SK-N-SH treated with all-trans-retinoic acid at 6 μM for 48 hours (cell line): ENCODE measurements around the gene AMOTL1.

Experiments
- ATAC-seq: fragments of 200-7000 bp; cut with Tn5 transposase; 3 replicates; pipeline ENCODE4 v1.9.1; 2020; ENCODE audit warnings: mild to moderate bottlenecking, moderate library complexity
- ARNTL ChIP-seq: fragments of 450-650 bp; formaldehyde crosslinking; IDR thresholded peaks from 2 replicates; pipeline ENCODE4 v1.5.0; 2020; ENCODE audit warnings: low read depth, mild to moderate bottlenecking, moderate library complexity, borderline replicate concordance
- BACH2 ChIP-seq: fragments of 250-450 bp; sonication (Bioruptor Pico); IDR thresholded peaks from 2 replicates; pipeline ENCODE4 v1.9.0; 2021; ENCODE audit warnings: mild to moderate bottlenecking, borderline replicate concordance
- CSDC2 ChIP-seq: fragments of 250-450 bp; sonication (Bioruptor Pico); IDR thresholded peaks from 2 replicates; pipeline ENCODE4 v1.5.0; 2020; ENCODE audit warnings: mild to moderate bottlenecking, moderate library complexity
- ESRRG ChIP-seq: fragments of 250-450 bp; sonication (Bioruptor Pico); IDR thresholded peaks from 2 replicates; pipeline ENCODE4 v1.6.1; 2021; ENCODE audit warnings: mild to moderate bottlenecking
- ISL1 ChIP-seq: fragments of 250-450 bp; sonication (Bioruptor Pico); IDR thresholded peaks from 2 replicates; pipeline ENCODE4 v2.1.2; 2022; ENCODE audit warnings: mild to moderate bottlenecking, moderate library complexity
- OSR1 ChIP-seq: fragments of 250-450 bp; sonication (Bioruptor Pico); IDR thresholded peaks from 2 replicates; pipeline ENCODE4 v1.8.0; 2022; ENCODE audit warnings: moderate library complexity, mild to moderate bottlenecking, inconsistent platforms
- PPARA ChIP-seq: fragments of 250-450 bp; sonication (Bioruptor Pico); IDR thresholded peaks from 2 replicates; pipeline ENCODE4 v1.5.0; 2020; ENCODE audit warnings: mild to moderate bottlenecking, borderline replicate concordance
- RARB ChIP-seq: fragments of 250-450 bp; sonication (Bioruptor Pico); IDR thresholded peaks from 2 replicates; pipeline ENCODE4 v1.8.0; 2021; ENCODE audit warnings: mild to moderate bottlenecking, moderate library complexity
- SNAI2 ChIP-seq: fragments of 250-450 bp; sonication (Bioruptor Pico); IDR thresholded peaks from 2 replicates; pipeline ENCODE4 v1.5.0; 2020; ENCODE audit warnings: mild to moderate bottlenecking, moderate library complexity
- TOX ChIP-seq: fragments of 250-450 bp; sonication (Bioruptor Pico); IDR thresholded peaks from 2 replicates; pipeline ENCODE4 v1.8.0; 2021; ENCODE audit warnings: mild to moderate bottlenecking, moderate library complexity, borderline replicate concordance
- ZC3H10 ChIP-seq: fragments of 250-450 bp; sonication (Bioruptor Pico); IDR thresholded peaks from 2 replicates; pipeline ENCODE4 v1.5.1; 2021; ENCODE audit warnings: mild to moderate bottlenecking, moderate library complexity
- ZFP3 ChIP-seq: fragments of 250-450 bp; sonication (Bioruptor Pico); IDR thresholded peaks from 2 replicates; pipeline ENCODE4 v1.5.0; 2020; ENCODE audit warnings: mild to moderate bottlenecking, moderate library complexity
- ZFP30 ChIP-seq: fragments of 450-650 bp; formaldehyde crosslinking; IDR thresholded peaks from 2 replicates; pipeline ENCODE4 v1.5.0; 2022; ENCODE audit warnings: mild to moderate bottlenecking, moderate library complexity
- ZNF565 ChIP-seq: fragments of 450-650 bp; formaldehyde crosslinking; conservative IDR thresholded peaks from 2 replicates; pipeline ENCODE4 v1.5.0; 2020; ENCODE audit warnings: low read depth, mild to moderate bottlenecking, moderate library complexity
- ZNF70 ChIP-seq: fragments of 450-650 bp; formaldehyde crosslinking; IDR thresholded peaks from 2 replicates; pipeline ENCODE4 v1.5.0; 2020; ENCODE audit warnings: mild to moderate bottlenecking, moderate library complexity
- ZNF8 ChIP-seq: fragments of 450-650 bp; formaldehyde crosslinking; IDR thresholded peaks from 2 replicates; pipeline ENCODE4 v1.5.0; 2020; ENCODE audit warnings: mild to moderate bottlenecking, moderate library complexity
- TF ChIP-seq, protein P1 (sequence below): fragments of 250-450 bp; sonication (Bioruptor Pico); IDR thresholded peaks from 2 replicates; pipeline ENCODE4 v1.5.0; 2020; ENCODE audit warnings: mild to moderate bottlenecking, moderate library complexity
- TF ChIP-seq, protein P2 (sequence below): fragments of 250-450 bp; sonication (Bioruptor Pico); IDR thresholded peaks from 2 replicates; pipeline ENCODE4 v1.5.1; 2020; ENCODE audit warnings: low read depth, mild to moderate bottlenecking, moderate library complexity
- TF ChIP-seq, protein P3 (sequence below): fragments of 250-450 bp; sonication (Bioruptor Pico); IDR thresholded peaks from 2 replicates; pipeline ENCODE4 v1.8.0; 2020; ENCODE audit warnings: mild to moderate bottlenecking, moderate library complexity, borderline replicate concordance
- TF ChIP-seq, protein P4 (sequence below): fragments of 250-450 bp; sonication (Bioruptor Pico); IDR thresholded peaks from 2 replicates; pipeline ENCODE4 v1.5.1; 2021; ENCODE audit warnings: mild to moderate bottlenecking, moderate library complexity
- TF ChIP-seq, protein P5 (sequence below): fragments of 250-450 bp; sonication (Bioruptor Pico); IDR thresholded peaks from 2 replicates; pipeline ENCODE4 v1.8.0; 2021; ENCODE audit warnings: low read depth, mild to moderate bottlenecking, moderate library complexity, borderline replicate concordance

Gene AMOTL1

DNA sequence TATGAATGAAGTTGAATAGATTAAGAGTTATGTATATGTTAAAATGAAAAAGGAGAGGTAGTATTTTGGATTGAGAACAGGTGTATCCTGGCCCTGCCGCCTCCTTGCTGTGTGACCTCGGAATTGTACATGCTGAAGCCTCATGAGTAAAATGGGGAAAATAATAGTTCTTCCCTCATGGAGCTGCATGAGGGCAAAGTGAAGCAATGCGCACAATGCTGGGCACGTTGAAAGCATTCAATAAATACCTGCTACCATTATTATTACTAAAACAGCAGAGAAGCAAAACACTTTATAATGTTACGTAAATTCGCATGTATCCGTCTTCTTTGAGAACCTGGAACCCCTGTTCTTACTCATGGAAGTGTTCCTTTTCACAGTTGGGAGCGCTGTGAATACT is 5.7 kb downstream of the AMOTL1 start:
- ATAC-seq = no peak
- TF ChIP-seq, protein P1, sequence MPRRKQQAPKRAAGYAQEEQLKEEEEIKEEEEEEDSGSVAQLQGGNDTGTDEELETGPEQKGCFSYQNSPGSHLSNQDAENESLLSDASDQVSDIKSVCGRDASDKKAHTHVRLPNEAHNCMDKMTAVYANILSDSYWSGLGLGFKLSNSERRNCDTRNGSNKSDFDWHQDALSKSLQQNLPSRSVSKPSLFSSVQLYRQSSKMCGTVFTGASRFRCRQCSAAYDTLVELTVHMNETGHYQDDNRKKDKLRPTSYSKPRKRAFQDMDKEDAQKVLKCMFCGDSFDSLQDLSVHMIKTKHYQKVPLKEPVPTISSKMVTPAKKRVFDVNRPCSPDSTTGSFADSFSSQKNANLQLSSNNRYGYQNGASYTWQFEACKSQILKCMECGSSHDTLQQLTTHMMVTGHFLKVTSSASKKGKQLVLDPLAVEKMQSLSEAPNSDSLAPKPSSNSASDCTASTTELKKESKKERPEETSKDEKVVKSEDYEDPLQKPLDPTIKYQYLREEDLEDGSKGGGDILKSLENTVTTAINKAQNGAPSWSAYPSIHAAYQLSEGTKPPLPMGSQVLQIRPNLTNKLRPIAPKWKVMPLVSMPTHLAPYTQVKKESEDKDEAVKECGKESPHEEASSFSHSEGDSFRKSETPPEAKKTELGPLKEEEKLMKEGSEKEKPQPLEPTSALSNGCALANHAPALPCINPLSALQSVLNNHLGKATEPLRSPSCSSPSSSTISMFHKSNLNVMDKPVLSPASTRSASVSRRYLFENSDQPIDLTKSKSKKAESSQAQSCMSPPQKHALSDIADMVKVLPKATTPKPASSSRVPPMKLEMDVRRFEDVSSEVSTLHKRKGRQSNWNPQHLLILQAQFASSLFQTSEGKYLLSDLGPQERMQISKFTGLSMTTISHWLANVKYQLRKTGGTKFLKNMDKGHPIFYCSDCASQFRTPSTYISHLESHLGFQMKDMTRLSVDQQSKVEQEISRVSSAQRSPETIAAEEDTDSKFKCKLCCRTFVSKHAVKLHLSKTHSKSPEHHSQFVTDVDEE (CRISPR knock-in tag) = no peak
- TF ChIP-seq ZNF70 (CRISPR knock-in tag) (no peak), SNAI2 (no peak), PPARA (CRISPR knock-in tag) (no peak), ISL1 (CRISPR knock-in tag) (no peak), TOX (CRISPR knock-in tag) (no peak), ZNF565 (CRISPR knock-in tag) (no peak), ESRRG (no peak), OSR1 (CRISPR knock-in tag) (no peak), ZNF8 (no peak), ZC3H10 (no peak), ZFP3 (CRISPR knock-in tag) (no peak), CSDC2 (CRISPR knock-in tag) (no peak), RARB (CRISPR knock-in tag) (no peak), BACH2 (no peak), ARNTL (CRISPR knock-in tag) (no peak)
- TF ChIP-seq, protein P2, sequence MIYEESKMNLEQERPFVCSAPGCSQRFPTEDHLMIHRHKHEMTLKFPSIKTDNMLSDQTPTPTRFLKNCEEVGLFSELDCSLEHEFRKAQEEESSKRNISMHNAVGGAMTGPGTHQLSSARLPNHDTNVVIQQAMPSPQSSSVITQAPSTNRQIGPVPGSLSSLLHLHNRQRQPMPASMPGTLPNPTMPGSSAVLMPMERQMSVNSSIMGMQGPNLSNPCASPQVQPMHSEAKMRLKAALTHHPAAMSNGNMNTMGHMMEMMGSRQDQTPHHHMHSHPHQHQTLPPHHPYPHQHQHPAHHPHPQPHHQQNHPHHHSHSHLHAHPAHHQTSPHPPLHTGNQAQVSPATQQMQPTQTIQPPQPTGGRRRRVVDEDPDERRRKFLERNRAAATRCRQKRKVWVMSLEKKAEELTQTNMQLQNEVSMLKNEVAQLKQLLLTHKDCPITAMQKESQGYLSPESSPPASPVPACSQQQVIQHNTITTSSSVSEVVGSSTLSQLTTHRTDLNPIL = no peak
- TF ChIP-seq, protein P3, sequence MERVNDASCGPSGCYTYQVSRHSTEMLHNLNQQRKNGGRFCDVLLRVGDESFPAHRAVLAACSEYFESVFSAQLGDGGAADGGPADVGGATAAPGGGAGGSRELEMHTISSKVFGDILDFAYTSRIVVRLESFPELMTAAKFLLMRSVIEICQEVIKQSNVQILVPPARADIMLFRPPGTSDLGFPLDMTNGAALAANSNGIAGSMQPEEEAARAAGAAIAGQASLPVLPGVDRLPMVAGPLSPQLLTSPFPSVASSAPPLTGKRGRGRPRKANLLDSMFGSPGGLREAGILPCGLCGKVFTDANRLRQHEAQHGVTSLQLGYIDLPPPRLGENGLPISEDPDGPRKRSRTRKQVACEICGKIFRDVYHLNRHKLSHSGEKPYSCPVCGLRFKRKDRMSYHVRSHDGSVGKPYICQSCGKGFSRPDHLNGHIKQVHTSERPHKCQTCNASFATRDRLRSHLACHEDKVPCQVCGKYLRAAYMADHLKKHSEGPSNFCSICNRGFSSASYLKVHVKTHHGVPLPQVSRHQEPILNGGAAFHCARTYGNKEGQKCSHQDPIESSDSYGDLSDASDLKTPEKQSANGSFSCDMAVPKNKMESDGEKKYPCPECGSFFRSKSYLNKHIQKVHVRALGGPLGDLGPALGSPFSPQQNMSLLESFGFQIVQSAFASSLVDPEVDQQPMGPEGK = no peak
- TF ChIP-seq, protein P4, sequence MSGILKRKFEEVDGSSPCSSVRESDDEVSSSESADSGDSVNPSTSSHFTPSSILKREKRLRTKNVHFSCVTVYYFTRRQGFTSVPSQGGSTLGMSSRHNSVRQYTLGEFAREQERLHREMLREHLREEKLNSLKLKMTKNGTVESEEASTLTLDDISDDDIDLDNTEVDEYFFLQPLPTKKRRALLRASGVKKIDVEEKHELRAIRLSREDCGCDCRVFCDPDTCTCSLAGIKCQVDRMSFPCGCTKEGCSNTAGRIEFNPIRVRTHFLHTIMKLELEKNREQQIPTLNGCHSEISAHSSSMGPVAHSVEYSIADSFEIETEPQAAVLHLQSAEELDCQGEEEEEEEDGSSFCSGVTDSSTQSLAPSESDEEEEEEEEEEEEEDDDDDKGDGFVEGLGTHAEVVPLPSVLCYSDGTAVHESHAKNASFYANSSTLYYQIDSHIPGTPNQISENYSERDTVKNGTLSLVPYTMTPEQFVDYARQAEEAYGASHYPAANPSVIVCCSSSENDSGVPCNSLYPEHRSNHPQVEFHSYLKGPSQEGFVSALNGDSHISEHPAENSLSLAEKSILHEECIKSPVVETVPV (CRISPR knock-in tag) = no peak
- TF ChIP-seq, protein P5, sequence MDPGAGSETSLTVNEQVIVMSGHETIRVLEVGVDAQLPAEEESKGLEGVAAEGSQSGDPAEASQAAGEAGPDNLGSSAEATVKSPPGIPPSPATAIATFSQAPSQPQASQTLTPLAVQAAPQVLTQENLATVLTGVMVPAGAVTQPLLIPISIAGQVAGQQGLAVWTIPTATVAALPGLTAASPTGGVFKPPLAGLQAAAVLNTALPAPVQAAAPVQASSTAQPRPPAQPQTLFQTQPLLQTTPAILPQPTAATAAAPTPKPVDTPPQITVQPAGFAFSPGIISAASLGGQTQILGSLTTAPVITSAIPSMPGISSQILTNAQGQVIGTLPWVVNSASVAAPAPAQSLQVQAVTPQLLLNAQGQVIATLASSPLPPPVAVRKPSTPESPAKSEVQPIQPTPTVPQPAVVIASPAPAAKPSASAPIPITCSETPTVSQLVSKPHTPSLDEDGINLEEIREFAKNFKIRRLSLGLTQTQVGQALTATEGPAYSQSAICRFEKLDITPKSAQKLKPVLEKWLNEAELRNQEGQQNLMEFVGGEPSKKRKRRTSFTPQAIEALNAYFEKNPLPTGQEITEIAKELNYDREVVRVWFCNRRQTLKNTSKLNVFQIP (CRISPR knock-in tag) = no peak
- TF ChIP-seq, all 23 proteins: peak for 0

DNA sequence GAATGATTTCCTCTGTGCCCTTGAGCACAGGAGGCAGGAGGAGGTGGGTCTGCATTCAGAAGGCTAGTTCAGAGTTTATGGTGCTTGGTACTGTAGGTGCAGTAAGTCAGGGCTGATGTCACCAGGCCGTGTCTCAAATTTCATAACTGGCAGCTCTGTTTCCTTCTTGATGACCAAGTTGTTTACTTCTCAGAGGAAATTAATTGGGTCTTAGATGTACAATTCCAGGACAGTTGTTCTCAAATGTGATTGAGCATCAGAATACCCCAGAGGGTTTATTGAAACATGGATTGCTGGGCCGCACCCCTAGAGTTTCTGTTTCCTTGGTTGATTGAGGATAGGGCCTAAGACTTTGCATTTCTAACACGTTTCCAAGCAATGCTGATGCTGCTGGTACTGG is 6.2 kb downstream of the AMOTL1 start:
- TF ChIP-seq ARNTL (CRISPR knock-in tag) (no peak), ZNF565 (CRISPR knock-in tag) (no peak), RARB (CRISPR knock-in tag) (no peak), CSDC2 (CRISPR knock-in tag) (no peak), ZFP30 (CRISPR knock-in tag) (no peak), OSR1 (CRISPR knock-in tag) (no peak)
- TF ChIP-seq, protein P2 = no peak
- TF ChIP-seq, all 23 proteins: peak for 0

More for the DNA sequence above, 6.2 kb downstream of the AMOTL1 start:
- ATAC-seq = no peak
